CD4-positive, CD25-positive, alpha-beta regulatory T cell (primary cell): Measurements from ENCODE around the gene BTN3A1. TPM values are rescaled to one million over a fixed set of nuclear protein-coding genes. Genes with fewer than 3 reads are reported as not detected.

ENCODE experiments used
- polyA plus RNA-seq, 4 donors: library from polyadenylated mRNA; unstranded; fragments of 300-500 nt; fragmentation: Illumina TruSeq; gene quantifications; one replicate each; pipeline ENCODE4 v1.2.3, GENCODE V29; 2021
- total RNA-seq: library from RNA; stranded (reverse); gene quantifications from one replicate; pipeline ENCODE4 v1.2.3, GENCODE V29; 2022

The BTN3A1 gene
- total and polyA plus RNA-seq, 5 donors from 2014 or later, result 67.4 to 279 (median 72.0) TPM

Other genes starting within 250 kb of the BTN3A1 start
- gene BTN3A2, start 37.1 kb upstream of the BTN3A1 start, total RNA-seq, result 135 TPM
- gene BTN3A2, start 37.1 kb upstream of the BTN3A1 start, polyA plus RNA-seq, result 100 to 1,000 TPM; 135 to 224 (median 140) TPM
- 62.3 TPM for gene BTN2A2, start 19.2 kb upstream of the BTN3A1 start, total RNA-seq
- 1 to 10 TPM; 4.5 to 9.5 (median 6.8) TPM for gene BTN2A2, start 19.2 kb upstream of the BTN3A1 start, polyA plus RNA-seq
- 125 TPM for gene BTN3A3, start 38.2 kb downstream of the BTN3A1 start, total RNA-seq
- gene BTN3A3, start 38.2 kb downstream of the BTN3A1 start, polyA plus RNA-seq, result 10 to 100 TPM; 79.3 to 91.5 (median 82.7) TPM
- gene BTN2A1, start 55.7 kb downstream of the BTN3A1 start, total RNA-seq, result 35.9 TPM
- 10 to 100 TPM in 3 of 4 donors, 1 to 10 TPM in 1; 9.7 to 14.5 (median 12.2) TPM for gene BTN2A1, start 55.7 kb downstream of the BTN3A1 start, polyA plus RNA-seq
- gene BTN1A1, start 98.0 kb downstream of the BTN3A1 start, total RNA-seq, result not detected
- gene BTN1A1, start 98.0 kb downstream of the BTN3A1 start, polyA plus RNA-seq, result under 1 TPM in 1 of 4 donors, not detected in 3; 0.33 TPM
- 59.5 TPM for gene HMGN4, start 136.1 kb downstream of the BTN3A1 start, total RNA-seq
- 100 to 1,000 TPM; 177 to 214 (median 197) TPM for gene HMGN4, start 136.1 kb downstream of the BTN3A1 start, polyA plus RNA-seq
- 29.4 TPM for gene ABT1, start 194.7 kb downstream of the BTN3A1 start, total RNA-seq
- gene ABT1, start 194.7 kb downstream of the BTN3A1 start, polyA plus RNA-seq, result 10 to 100 TPM; 53.7 to 64.0 (median 57.9) TPM